Measurements from ENCODE around the gene LRIT2.
A peak's percentile ranks its signal among the peaks of the same experiment; 100 is the strongest.

The LRIT2 gene

GRCh38 chr10:84225427-84226173 lies at the start of gene LRIT2:
TSS of gene LRIT2 (minus strand) at chr10:84225544. CDS start at chr10:84225520, 24 bp downstream.
- no peak within 1 kb of the TSS for H3K27ac ChIP-seq
- no peak within 1 kb of the TSS for H2AFZ ChIP-seq
- H3K9me3 ChIP-seq (ENCODE audit: control insufficient read depth, low read length) = no peaks in the 10 kb centered on the region
- TF ChIP-seq CTCF (IDR thresholded peaks at IDR 0.05) = no peak
- H3K4me2 ChIP-seq (ENCODE audit: low read length) = no peak within 1 kb of the TSS
- H3K4me3 ChIP-seq (ENCODE audit: low read depth, low read length) = no peak within 1 kb of the TSS
- no peaks in the 10 kb centered on the region for H3K36me3 ChIP-seq (ENCODE audit: control insufficient read depth, insufficient read depth, low read length)
- H3K9ac ChIP-seq = no peak within 1 kb of the TSS
- H3K27me3 ChIP-seq (ENCODE audit: control insufficient read depth, insufficient read depth, low read length) = no peaks in the 10 kb centered on the region
- no peaks in the 10 kb centered on the region for H3K79me2 ChIP-seq
- no peaks in the 10 kb centered on the region for H3K4me1 ChIP-seq

- H3K36me3 ChIP-seq (ENCODE audit: control insufficient read depth, insufficient read depth, low read length) = no peaks in the 10 kb centered on the region
- no peak for TF ChIP-seq CTCF (IDR thresholded peaks at IDR 0.05)
- no peak overlapping the region for H3K4me2 ChIP-seq (ENCODE audit: low read length)
- H3K9me3 ChIP-seq (ENCODE audit: control insufficient read depth, low read length) = no peaks in the 10 kb centered on the region
- H3K4me1 ChIP-seq = no peaks in the 10 kb centered on the region
- H3K4me3 ChIP-seq (ENCODE audit: low read depth, low read length) = no peak overlapping the region
- H3K9ac ChIP-seq = no peak overlapping the region
- H3K27ac ChIP-seq = no peak overlapping the region
- H2AFZ ChIP-seq = peak overlapping the region; percentile 59
- H3K79me2 ChIP-seq = no peaks in the 10 kb centered on the region
- no peaks in the 10 kb centered on the region for H3K27me3 ChIP-seq (ENCODE audit: control insufficient read depth, insufficient read depth, low read length)
Measured at GRCh38 chr10:84270708-84271107, 45.4 kb upstream of the LRIT2 start.

- H3K9ac ChIP-seq = no peak overlapping the region
- peaks cover 2% of the 10 kb centered on the region for H3K4me1 ChIP-seq
- H3K27ac ChIP-seq = no peak overlapping the region
- H3K4me2 ChIP-seq (ENCODE audit: low read length) = no peak overlapping the region
- TF ChIP-seq CTCF (IDR thresholded peaks at IDR 0.05) = no peak
- no peaks in the 10 kb centered on the region for H3K36me3 ChIP-seq (ENCODE audit: control insufficient read depth, insufficient read depth, low read length)
- H2AFZ ChIP-seq = no peak overlapping the region
- no peaks in the 10 kb centered on the region for H3K79me2 ChIP-seq
- no peak overlapping the region for H3K4me3 ChIP-seq (ENCODE audit: low read depth, low read length)
- H3K27me3 ChIP-seq (ENCODE audit: control insufficient read depth, insufficient read depth, low read length) = no peaks in the 10 kb centered on the region
- no peaks in the 10 kb centered on the region for H3K9me3 ChIP-seq (ENCODE audit: control insufficient read depth, low read length)
Measured at GRCh38 chr10:84269773-84270172, 44.4 kb upstream of the LRIT2 start.

GRCh38 chr10:84269162-84269561 lies 43.8 kb upstream of the LRIT2 start:
- TF ChIP-seq CTCF (IDR thresholded peaks at IDR 0.05) = no peak
- Histone ChIP-seq H3K4me3 (ENCODE audit: low read depth, low read length) (no peak overlapping the region), H3K9ac (no peak overlapping the region), H3K4me1 (peaks cover 6% of the 10 kb centered on the region), H3K36me3 (ENCODE audit: control insufficient read depth, insufficient read depth, low read length) (no peaks in the 10 kb centered on the region), H3K27me3 (ENCODE audit: control insufficient read depth, insufficient read depth, low read length) (no peaks in the 10 kb centered on the region), H3K4me2 (ENCODE audit: low read length) (no peak overlapping the region), H3K27ac (no peak overlapping the region), H2AFZ (no peak overlapping the region), H3K9me3 (ENCODE audit: control insufficient read depth, low read length) (no peaks in the 10 kb centered on the region), H3K79me2 (no peaks in the 10 kb centered on the region)

Data from parathyroid adenoma (tissue), 2 donors.